ENCODE results near the gene RGS7.

RGS7 gene

DNA sequence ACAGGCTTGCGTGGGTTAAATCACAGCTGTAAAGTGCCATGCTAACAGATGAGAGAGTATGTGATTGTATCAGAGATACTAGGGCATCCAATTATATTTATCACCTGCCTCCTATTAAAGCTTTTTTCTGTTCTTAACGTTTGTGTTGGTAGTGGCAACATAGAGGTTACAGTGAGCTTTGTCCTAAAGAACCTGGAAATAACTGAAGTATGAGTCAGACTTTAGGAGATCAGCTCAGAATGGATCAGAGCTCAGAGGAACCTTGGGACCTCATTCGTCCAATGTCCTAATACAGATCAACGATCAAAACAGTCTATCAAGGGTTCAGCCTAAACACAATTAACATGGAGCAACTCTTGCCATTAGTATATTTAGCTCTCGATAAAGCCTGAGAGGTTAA, 81.0 kb downstream of the RGS7 start:
- H3K4me3 ChIP-seq, result no peak overlapping the region
- H3K36me3 ChIP-seq (replicated peaks), result no peaks in the 10 kb centered on the region
- no peak for DNase-seq (ENCODE audit: low spot score in 2 of 2)
- in situ Hi-C loops (cut with MboI; ENCODE audit: low sequenced_read_pairs), result no loop called here
- no peaks in the 10 kb centered on the region for H3K27me3 ChIP-seq (ENCODE audit: low read depth)
- no peaks in the 10 kb centered on the region for H3K4me1 ChIP-seq
- no peaks in the 10 kb centered on the region for H3K9me3 ChIP-seq

DNA sequence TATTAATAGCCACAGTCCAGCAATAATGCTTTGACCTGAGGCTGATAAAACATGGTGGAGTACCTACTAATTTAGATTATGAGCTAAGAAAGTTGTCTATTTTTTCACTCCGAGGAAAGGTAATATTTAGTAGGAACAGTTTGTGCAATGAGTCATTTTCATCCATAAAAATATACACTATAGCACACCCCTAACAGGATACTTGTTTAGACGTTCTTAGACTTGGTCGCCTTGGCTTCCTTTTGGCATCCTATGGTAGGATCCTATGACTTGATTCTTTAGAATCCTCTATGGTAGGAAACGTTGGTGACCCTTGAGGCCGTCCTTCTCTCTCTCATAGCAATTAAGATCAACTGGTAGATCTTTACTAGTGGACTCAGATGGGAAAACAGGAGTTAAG, 81.8 kb downstream of the RGS7 start:
- no peaks in the 10 kb centered on the region for H3K36me3 ChIP-seq (replicated peaks)
- DNase-seq (ENCODE audit: low spot score in 2 of 2), result no peak
- no peaks in the 10 kb centered on the region for H3K4me1 ChIP-seq
- H3K9me3 ChIP-seq, result no peaks in the 10 kb centered on the region
- in situ Hi-C loops (cut with MboI; ENCODE audit: low sequenced_read_pairs), result no loop called here
- no peak overlapping the region for H3K4me3 ChIP-seq
- H3K27me3 ChIP-seq (ENCODE audit: low read depth), result no peaks in the 10 kb centered on the region

DNA sequence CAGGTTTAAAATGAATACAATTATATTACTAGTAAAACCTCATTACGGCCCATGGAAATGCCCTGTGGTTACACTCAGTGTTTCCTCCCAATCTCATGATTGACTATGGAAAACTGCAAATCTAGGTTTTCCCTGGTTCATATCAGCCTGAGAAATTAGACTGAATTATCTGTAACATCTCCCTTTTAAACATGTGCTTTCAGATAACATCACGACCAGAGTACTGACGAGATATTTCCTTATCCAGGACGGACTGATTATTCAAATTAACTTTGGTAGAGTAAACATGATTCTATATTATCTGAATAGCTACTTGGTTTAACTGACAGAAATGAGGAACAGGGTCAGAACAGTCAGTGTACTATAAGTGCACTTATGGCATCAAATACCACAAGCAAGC, 82.3 kb downstream of the RGS7 start:
- Histone ChIP-seq H3K9me3 (no peaks in the 10 kb centered on the region), H3K36me3 (replicated peaks) (no peaks in the 10 kb centered on the region), H3K4me3 (no peak overlapping the region), H3K27me3 (ENCODE audit: low read depth) (no peaks in the 10 kb centered on the region), H3K4me1 (no peaks in the 10 kb centered on the region)
- no peak for DNase-seq (ENCODE audit: low spot score in 2 of 2)
- in situ Hi-C loops (cut with MboI; ENCODE audit: low sequenced_read_pairs), result no loop called here

DNA sequence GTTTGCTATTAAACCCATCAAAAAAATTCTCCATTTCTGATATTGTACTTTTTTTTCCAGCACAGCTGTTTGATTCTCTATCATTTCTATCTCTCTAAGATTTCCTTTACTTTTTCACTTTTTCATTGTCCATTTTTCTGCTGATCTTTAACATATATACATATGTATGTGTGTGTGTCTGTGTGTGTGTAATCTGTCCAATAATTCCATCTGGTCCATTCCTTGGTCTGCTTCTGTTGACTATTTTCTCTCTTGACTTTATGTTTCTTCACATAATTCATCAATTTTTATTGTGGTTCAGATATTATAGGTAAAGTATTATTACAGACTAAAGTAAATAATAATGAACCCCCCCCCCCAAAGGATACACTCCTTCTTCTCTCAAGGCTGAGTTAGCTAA, 84.2 kb downstream of the RGS7 start:
- H3K4me3 ChIP-seq, result no peak overlapping the region

DNA sequence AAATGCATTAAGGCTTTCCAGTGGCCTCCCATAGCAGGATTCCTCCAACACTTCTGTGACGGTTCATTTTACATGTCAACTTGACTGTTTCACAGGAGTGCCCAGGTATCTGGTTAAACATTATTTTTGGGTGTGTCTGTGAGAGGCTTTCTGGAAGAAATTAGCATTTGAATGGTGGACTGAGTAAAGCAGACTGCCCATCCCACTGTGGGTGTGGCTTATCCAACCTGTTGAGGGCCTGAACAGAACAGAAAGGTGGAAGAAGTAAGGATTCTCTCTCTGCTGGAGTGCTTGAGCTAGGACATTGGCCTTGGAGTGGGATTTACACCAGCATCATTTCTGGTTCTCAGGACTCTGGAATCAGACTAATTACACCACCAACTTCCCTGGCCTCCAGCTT, 85.6 kb downstream of the RGS7 start:
- no peaks in the 10 kb centered on the region for H3K36me3 ChIP-seq (replicated peaks)
- H3K4me1 ChIP-seq, result no peaks in the 10 kb centered on the region
- no peak overlapping the region for H3K4me3 ChIP-seq
- no peaks in the 10 kb centered on the region for H3K27me3 ChIP-seq (ENCODE audit: low read depth)
- in situ Hi-C loops (cut with MboI; ENCODE audit: low sequenced_read_pairs), result no loop called here
- H3K9me3 ChIP-seq, result no peaks in the 10 kb centered on the region
- DNase-seq (ENCODE audit: low spot score in 2 of 2), result no peak

More for the DNA sequence above, 84.2 kb downstream of the RGS7 start:
- H3K9me3 ChIP-seq, result no peaks in the 10 kb centered on the region
- H3K36me3 ChIP-seq (replicated peaks), result no peaks in the 10 kb centered on the region
- H3K4me1 ChIP-seq, result no peaks in the 10 kb centered on the region
- no peaks in the 10 kb centered on the region for H3K27me3 ChIP-seq (ENCODE audit: low read depth)
- in situ Hi-C loops (cut with MboI; ENCODE audit: low sequenced_read_pairs), result no loop called here
- DNase-seq (ENCODE audit: low spot score in 2 of 2), result no peak

DNA sequence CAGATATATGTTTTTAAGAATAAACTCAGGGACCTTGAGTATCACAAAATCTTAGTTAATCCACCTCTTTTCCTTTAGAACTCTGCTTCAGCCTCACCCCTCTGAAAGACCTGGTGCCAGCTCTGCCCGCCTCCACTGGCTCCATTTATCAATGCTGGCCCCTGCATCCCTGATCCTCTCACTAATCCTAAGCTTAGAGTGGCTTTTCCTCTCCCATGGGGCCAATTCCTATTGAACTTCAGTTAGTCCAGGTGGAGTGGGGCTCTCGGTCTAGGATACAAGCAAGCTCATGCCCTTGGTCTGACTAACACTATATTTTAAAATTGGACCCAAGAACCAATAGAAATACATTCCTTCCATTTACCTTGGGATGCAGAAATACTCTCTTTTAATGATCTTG, 87.0 kb downstream of the RGS7 start:
- no peak for DNase-seq (ENCODE audit: low spot score in 2 of 2)
- no peaks in the 10 kb centered on the region for H3K27me3 ChIP-seq (ENCODE audit: low read depth)
- H3K36me3 ChIP-seq (replicated peaks), result no peaks in the 10 kb centered on the region
- no peaks in the 10 kb centered on the region for H3K9me3 ChIP-seq
- no peak overlapping the region for H3K4me3 ChIP-seq
- no peaks in the 10 kb centered on the region for H3K4me1 ChIP-seq
- in situ Hi-C loops (cut with MboI; ENCODE audit: low sequenced_read_pairs), result no loop called here

DNA sequence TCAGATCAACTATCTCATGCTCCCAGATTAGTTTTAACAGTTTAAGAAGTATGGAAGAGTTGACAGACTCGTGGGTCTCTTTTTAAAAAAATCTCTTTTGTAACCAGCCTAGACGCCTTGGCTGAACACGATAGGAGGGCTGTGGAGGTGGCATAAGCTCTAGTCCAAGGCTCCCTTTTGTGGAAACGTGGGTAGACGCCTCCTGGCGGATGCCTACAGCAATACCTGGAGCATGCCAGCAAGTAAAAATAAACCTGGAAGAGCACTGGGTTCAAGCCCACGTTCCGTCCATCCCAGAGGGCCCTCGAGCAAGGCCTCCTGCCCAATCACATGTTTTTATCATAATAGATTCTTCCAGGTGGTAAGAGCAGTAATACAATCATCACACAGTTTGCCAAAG, 87.9 kb downstream of the RGS7 start:
- Histone ChIP-seq H3K4me3 (no peak overlapping the region), H3K36me3 (replicated peaks) (no peaks in the 10 kb centered on the region), H3K4me1 (no peaks in the 10 kb centered on the region), H3K9me3 (no peaks in the 10 kb centered on the region), H3K27me3 (ENCODE audit: low read depth) (no peaks in the 10 kb centered on the region)
- in situ Hi-C loops (cut with MboI; ENCODE audit: low sequenced_read_pairs), result no loop called here
- peak; percentile 24 to 57 for DNase-seq (ENCODE audit: low spot score in 2 of 2)

DNA sequence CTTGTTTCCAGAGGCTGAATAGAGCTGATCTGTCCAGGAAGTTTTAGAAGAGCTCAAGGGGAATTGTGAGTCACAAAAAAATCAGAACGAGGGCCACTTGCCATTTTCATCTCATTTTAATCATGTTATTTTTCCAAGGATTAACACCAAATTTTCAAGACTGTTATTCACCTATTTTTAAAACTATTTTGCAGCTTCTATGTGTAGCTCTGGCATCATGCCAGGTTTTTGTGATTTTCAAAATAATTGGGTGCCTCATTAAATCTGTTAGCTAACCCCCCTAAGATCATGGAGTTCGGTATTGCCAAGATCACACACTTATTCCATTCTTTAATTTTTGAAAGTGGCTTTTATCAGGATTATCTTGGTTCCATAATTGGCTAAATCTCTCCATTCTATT, 90.9 kb downstream of the RGS7 start:
- DNase-seq (ENCODE audit: low spot score in 2 of 2), result no peak
- no peaks in the 10 kb centered on the region for H3K4me1 ChIP-seq
- no peaks in the 10 kb centered on the region for H3K9me3 ChIP-seq
- no peak overlapping the region for H3K4me3 ChIP-seq
- no peaks in the 10 kb centered on the region for H3K27me3 ChIP-seq (ENCODE audit: low read depth)
- in situ Hi-C loops (cut with MboI; ENCODE audit: low sequenced_read_pairs), result no loop called here
- H3K36me3 ChIP-seq (replicated peaks), result no peaks in the 10 kb centered on the region

DNA sequence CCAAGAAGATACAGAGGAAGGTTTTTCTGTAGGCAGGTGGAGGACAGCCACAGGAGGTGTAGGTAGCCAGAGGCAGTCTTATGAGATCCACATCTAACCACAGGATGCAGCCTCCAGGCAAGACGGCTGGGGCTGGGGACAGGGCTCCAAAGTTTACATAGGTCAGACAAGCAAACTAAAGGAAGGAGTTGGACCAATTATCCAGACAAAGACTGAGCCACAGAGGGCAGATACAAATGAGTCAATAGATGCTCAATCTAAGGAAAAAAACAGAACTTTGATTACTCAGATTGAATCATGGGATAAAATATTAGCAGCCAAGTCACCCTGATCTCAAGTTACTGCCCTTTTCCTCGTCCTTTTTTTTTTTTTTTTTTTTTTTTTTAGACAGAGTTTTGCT, 91.6 kb downstream of the RGS7 start:
- no peaks in the 10 kb centered on the region for H3K27me3 ChIP-seq (ENCODE audit: low read depth)
- no peaks in the 10 kb centered on the region for H3K4me1 ChIP-seq
- no peaks in the 10 kb centered on the region for H3K36me3 ChIP-seq (replicated peaks)
- no peaks in the 10 kb centered on the region for H3K9me3 ChIP-seq
- DNase-seq (ENCODE audit: low spot score in 2 of 2), result no peak
- H3K4me3 ChIP-seq, result no peak overlapping the region
- in situ Hi-C loops (cut with MboI; ENCODE audit: low sequenced_read_pairs), result no loop called here

DNA sequence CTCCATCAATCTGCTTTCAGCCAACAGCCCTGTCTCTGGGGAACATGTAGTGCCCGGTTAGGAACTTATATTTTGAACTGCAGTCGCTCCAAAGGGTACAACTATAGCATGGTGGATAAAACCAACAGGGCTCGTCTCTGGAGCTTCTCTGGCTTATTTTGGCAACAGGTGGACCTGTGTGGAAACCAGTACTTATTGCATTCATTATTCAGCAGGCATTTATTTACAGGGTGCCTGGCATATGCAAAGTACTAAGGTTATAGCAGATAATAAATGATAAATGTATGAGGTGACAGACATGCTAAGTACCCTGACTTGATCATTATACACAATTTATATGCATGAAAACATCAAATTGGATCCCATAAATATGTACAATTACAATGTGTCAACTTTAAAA, 93.7 kb downstream of the RGS7 start:
- Histone ChIP-seq H3K36me3 (replicated peaks) (no peaks in the 10 kb centered on the region), H3K4me1 (no peaks in the 10 kb centered on the region), H3K9me3 (no peaks in the 10 kb centered on the region), H3K27me3 (ENCODE audit: low read depth) (no peaks in the 10 kb centered on the region), H3K4me3 (no peak overlapping the region)
- in situ Hi-C loops (cut with MboI; ENCODE audit: low sequenced_read_pairs), result no loop called here
- no peak for DNase-seq (ENCODE audit: low spot score in 2 of 2)

DNA sequence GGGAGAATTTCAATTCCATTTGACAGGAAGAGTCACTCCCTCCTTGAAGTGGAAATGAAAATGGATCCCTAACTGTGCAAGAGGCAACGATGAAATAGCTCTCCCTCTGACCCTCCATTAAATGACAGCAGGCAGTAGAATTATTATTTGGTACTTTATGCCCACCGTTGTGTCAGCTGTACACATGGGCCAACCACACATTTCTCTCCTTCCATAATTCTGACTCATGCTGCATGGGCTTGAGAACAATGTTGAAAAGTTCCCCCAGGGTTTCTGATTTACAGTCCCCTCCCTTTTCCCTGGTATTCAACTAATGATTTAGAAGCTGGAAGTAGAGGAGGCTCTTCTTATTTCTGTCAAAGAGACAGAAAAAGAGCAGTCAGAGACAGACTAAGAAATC, 103.5 kb downstream of the RGS7 start:
- H3K4me1 ChIP-seq, result no peaks in the 10 kb centered on the region
- H3K4me3 ChIP-seq, result no peak overlapping the region
- no peaks in the 10 kb centered on the region for H3K36me3 ChIP-seq (replicated peaks)
- H3K9me3 ChIP-seq, result no peaks in the 10 kb centered on the region
- no peak for DNase-seq (ENCODE audit: low spot score in 2 of 2)
- H3K27me3 ChIP-seq (ENCODE audit: low read depth), result no peaks in the 10 kb centered on the region
- in situ Hi-C loops (cut with MboI; ENCODE audit: low sequenced_read_pairs), result no loop called here

DNA sequence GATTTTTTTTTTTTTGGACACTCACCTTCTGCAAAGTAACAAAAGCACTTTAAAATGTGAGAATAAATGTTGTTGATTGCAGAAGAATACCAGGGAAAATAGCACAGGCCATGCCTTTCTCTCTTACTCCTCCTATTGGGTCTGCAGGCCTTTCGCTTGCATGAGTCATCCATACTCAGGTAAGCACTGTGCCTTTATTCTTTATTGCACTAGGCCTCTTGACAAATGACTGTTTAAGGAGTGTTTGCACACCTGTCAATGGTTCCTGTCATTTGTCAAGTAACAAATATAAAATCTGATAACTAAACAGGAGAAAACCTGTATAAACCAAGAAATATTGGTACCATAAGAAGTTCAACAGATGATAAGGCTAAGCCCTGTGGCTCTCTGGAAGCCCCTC, 106.5 kb downstream of the RGS7 start:
- DNase-seq (ENCODE audit: low spot score in 2 of 2), result no peak

DNA sequence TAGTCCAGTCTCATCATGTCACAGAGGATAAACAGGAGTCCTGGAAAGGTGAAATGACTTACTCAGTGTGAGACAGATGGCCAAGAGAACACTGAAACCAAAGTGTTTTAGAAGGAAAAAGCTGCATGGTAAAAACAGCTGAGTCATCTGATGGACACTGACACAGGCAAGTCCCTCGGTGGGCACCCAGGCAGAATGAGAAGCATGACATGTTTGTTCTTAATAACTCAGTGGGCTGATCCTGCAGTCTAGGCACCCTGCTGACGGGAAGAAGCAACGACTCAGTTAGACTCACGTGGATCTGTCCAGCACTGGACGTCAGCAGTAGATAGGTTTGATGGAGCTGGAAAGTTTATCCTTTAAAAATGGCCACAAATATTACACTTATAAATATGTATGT, 116.9 kb downstream of the RGS7 start:
- Histone ChIP-seq H3K4me1 (no peaks in the 10 kb centered on the region), H3K27me3 (ENCODE audit: low read depth) (no peaks in the 10 kb centered on the region), H3K36me3 (replicated peaks) (no peaks in the 10 kb centered on the region), H3K9me3 (no peaks in the 10 kb centered on the region), H3K4me3 (no peak overlapping the region)
- in situ Hi-C loops (cut with MboI; ENCODE audit: low sequenced_read_pairs), result no loop called here
- no peak for DNase-seq (ENCODE audit: low spot score in 2 of 2)

More for the DNA sequence above, 106.5 kb downstream of the RGS7 start:
- no peaks in the 10 kb centered on the region for H3K36me3 ChIP-seq (replicated peaks)
- in situ Hi-C loops (cut with MboI; ENCODE audit: low sequenced_read_pairs), result no loop called here
- H3K27me3 ChIP-seq (ENCODE audit: low read depth), result no peaks in the 10 kb centered on the region
- no peaks in the 10 kb centered on the region for H3K4me1 ChIP-seq
- H3K9me3 ChIP-seq, result no peaks in the 10 kb centered on the region
- H3K4me3 ChIP-seq, result no peak overlapping the region

DNA sequence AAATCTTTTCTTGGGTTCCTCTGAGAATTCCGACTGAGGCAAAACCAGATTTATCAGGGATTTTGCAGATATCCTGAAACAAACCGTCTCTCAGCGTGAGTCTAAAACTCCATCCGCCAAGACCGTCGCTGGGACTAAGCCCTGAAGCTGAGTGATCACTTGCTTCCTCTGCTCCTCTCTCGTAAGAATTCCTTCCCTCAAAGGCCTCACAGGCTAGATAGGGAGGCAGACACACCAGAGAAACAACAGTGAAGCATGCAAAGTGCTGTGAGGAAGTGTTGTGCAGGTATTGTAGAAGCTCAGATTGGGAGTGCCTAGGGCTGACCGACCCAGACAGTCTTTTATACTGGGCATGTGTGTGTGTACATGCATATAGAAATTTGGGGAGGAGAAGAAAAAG, 119.1 kb downstream of the RGS7 start:
- H3K4me3 ChIP-seq, result no peak overlapping the region
- in situ Hi-C loops (cut with MboI; ENCODE audit: low sequenced_read_pairs), result no loop called here
- H3K27me3 ChIP-seq (ENCODE audit: low read depth), result no peaks in the 10 kb centered on the region
- no peaks in the 10 kb centered on the region for H3K4me1 ChIP-seq
- H3K9me3 ChIP-seq, result no peaks in the 10 kb centered on the region
- no peak for DNase-seq (ENCODE audit: low spot score in 2 of 2)
- no peaks in the 10 kb centered on the region for H3K36me3 ChIP-seq (replicated peaks)

DNA sequence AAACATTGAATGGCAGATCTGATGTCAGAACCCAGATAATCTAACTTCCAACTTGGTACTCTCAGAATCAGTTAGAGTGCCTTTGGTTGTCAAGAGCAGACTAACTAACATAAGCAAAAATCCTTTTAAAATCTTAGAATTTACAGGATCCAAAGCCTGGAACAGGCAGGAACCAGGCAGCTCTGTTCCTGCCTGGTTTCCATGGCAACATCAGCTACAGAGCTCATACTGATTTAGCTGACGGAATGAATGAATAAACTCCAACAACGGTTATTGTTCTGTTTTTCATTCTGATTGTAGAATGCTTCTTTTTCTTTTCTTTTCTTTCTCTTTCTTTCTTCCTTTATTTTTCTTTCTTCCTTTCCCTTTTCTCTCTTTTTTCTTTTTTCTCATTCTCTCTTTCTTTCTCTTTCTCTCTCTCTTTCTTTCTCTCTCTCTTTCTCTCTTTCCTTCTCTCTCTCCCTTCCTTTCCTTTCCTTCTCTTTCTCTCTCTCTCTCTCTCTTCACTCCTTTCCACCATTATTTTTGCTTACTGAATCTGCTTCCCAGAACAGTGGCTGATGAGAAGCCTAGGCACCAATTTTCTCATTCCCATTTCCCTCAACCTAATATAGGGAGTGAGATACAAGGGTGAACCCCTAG, 121.6 kb downstream of the RGS7 start:
- in situ Hi-C loops (cut with MboI; ENCODE audit: low sequenced_read_pairs), result no loop called here
- no peaks in the 10 kb centered on the region for H3K9me3 ChIP-seq
- H3K4me3 ChIP-seq, result no peak overlapping the region
- H3K4me1 ChIP-seq, result no peaks in the 10 kb centered on the region
- DNase-seq (ENCODE audit: low spot score in 2 of 2), result no peak
- H3K27me3 ChIP-seq (ENCODE audit: low read depth), result no peaks in the 10 kb centered on the region
- H3K36me3 ChIP-seq (replicated peaks), result no peaks in the 10 kb centered on the region
